ENCODE results near the gene TCEAL1. TPM values are rescaled to one million over a fixed set of nuclear protein-coding genes. Genes with fewer than 3 reads are reported as not detected.
"Not testable (repeated sequence)": the region's sequence is repeated elsewhere in the genome, so short reads cannot be mapped to it uniquely, and the experiment has no call there.

The TCEAL1 gene
- total and polyA plus RNA-seq, 8 donors, result 5.9 to 31.9 (median 10.2) TPM

- 39 to 59% methylated on average over 4 of the region's 4 CpGs for WGBS, 2 donors
- ATAC-seq (no peak), DNase-seq (no peak), FAIRE-seq (no peak)
- no peak for TF ChIP-seq CTCF (IDR thresholded peaks at IDR 0.05)
- H3K36me3 ChIP-seq, result no peaks in the 10 kb centered on the region
- H3K27me3 ChIP-seq, result no peaks in the 10 kb centered on the region
- peak overlapping the region in 3 of 4 donors; percentile 25 to 52 (median 52) for H3K4me3 ChIP-seq
- H3K27ac ChIP-seq, result peak overlapping the region in 1 of 4 donors; percentile 74
- no peaks in the 10 kb centered on the region for H3K9me3 ChIP-seq
- intact Hi-C loops (cut with DNase I), result no loop called here
- H3K4me1 ChIP-seq, result no peaks in the 10 kb centered on the region
These were observed 42.1 kb upstream of the TCEAL1 start for GRCh38 chrX:103586659-103587058.

DNA sequence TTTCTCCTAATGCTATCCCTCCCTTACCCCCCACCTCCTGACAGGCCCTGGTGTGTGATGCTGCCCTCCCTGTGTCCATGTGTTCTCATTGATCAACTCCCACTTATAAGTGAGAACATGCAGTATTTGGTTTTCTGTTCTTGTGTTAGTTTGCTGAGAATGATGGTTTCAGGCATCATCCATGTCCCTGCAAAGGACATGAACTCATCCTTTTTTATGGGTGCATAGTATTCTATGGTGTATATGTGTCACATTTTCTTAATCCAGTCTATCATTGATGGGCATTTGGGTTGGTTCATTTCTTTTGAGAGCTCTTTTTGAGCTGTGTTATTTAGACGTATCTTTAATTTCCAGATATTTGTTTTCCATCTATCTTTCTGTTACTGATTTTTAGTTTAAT, 36.5 kb upstream of the TCEAL1 start:
- H3K36me3 ChIP-seq; ATAC-seq; FAIRE-seq; H3K9me3 ChIP-seq; H3K27ac ChIP-seq; H3K27me3 ChIP-seq; DNase-seq; H3K4me1 ChIP-seq; H3K4me3 ChIP-seq; intact Hi-C loops (cut with DNase I): not testable (repeated sequence)
- WGBS, 2 donors, result 90 to 96% methylated on average over 1 of the region's 1 CpG

DNA sequence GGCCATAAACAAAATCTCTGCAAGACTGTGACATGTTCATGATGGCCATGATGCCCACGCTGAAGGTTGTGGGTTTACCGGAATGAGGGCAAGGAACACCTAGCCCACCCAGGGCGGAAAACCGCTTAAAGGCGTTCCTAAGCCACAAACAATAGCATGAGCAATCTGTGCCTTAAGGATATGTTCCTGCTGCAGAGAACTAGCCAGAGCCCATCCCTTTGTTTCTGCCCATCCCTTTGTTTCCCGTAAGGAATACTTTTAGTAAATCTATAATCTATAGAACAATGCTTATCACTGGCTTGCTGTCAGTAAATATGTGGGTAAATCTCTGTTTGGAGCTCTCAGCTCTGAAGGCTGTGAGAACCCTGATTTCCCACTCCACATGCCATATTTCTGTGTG, 33.6 kb upstream of the TCEAL1 start:
- intact Hi-C loops (cut with DNase I); H3K4me3 ChIP-seq; H3K27ac ChIP-seq; ATAC-seq; H3K4me1 ChIP-seq; H3K36me3 ChIP-seq; H3K9me3 ChIP-seq; FAIRE-seq; DNase-seq; H3K27me3 ChIP-seq: not testable (repeated sequence)
- WGBS, 2 donors, result 87 to 98% methylated on average over 6 of the region's 6 CpGs

DNA sequence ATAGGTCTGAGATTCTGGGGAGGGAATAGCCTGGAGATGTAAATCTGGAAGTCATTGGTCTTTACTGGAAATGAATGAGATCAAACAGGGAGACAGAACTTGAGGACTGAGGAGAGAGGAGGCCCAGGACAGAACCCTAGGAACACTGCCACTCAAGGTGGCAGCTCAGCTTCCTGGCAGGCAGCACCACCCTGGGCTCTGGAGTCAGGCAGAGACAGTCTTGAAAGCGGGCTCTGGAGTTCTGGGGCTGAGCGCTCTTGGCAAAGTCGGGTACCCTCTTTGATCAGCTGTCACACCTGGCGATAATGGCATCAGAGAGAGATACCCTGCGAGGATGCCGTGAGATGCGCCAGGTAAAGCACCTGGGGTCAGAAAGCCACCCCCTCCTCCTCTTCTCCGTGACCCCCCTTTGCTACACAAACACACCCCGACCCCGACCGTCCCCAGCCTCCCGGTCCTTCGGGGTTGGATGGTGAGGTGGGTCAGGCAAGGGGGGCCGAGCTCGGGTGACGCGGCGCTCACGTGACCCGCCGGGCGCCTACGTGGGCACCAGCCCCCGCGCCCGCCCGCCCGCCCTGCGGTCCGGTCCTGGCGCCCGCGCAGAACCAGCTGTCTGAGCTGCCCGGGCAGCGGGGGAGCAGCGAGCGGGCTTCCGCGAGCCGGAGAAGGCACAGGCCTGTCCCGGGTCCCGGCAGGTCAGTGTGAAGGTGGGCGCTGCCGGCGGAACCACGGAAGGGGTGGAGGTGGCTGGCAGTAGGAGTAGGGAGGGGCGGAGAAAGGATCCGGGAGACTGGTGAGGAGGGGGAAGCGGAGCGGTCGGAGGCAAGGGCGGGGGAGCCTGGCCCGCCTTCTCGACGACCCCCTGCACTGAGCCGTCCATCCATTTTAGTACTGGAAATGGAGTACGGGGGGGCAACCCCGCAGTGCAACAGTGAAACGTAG, 21.1 kb upstream of the TCEAL1 start, which contains the start of gene TCEAL3:
TCEAL3 (plus strand) TSS at position 600 of the 942 bp plus-strand sequence. CDS start 1,102 bp downstream, outside the sequence.
- DNase-seq, result peak; percentile 36 to 78 (median 60)
- no peak for TF ChIP-seq CTCF (IDR thresholded peaks at IDR 0.05)
- peak within 1 kb of the TSS; percentile 40 to 57 (median 50) for H3K4me3 ChIP-seq
- peak; percentile 89 to 94 (median 92) for ATAC-seq
- intact Hi-C loops (cut with DNase I), result no loop called here
- H3K27me3 ChIP-seq, result no peaks in the 10 kb centered on the region
- no peaks in the 10 kb centered on the region for H3K9me3 ChIP-seq
- no peaks in the 10 kb centered on the region for H3K36me3 ChIP-seq
- H3K27ac ChIP-seq, result peak within 1 kb of the TSS; percentile 60 to 85 (median 73)
- no peak for FAIRE-seq
- WGBS, 2 donors, result 0 to 11% methylated on average over 56 to 58 of the region's 59 CpGs
- no peaks in the 10 kb centered on the region for H3K4me1 ChIP-seq

GRCh38 chrX:103608306-103608963, 20.3 kb upstream of the TCEAL1 start:
- H3K4me3 ChIP-seq, result peak overlapping the region; percentile 40 to 57 (median 50)
- H3K4me1 ChIP-seq, result no peaks in the 10 kb centered on the region
- H3K36me3 ChIP-seq, result no peaks in the 10 kb centered on the region
- no peaks in the 10 kb centered on the region for H3K9me3 ChIP-seq
- H3K27ac ChIP-seq, result peak overlapping the region; percentile 60 to 85 (median 73)
- ATAC-seq (peak; percentile 58 to 68 (median 62)), DNase-seq (peak in 5 of 6 donors; percentile 27 to 63 (median 36)), FAIRE-seq (no peak)
- intact Hi-C loops (cut with DNase I), result no loop called here
- 1 to 14% methylated on average over 19 to 21 of the region's 21 CpGs for WGBS, 2 donors
- TF ChIP-seq CTCF (IDR thresholded peaks at IDR 0.05), result no peak
- no peaks in the 10 kb centered on the region for H3K27me3 ChIP-seq
